Neutrophil (primary cell): Measurements from ENCODE around the gene VMO1.
A peak's percentile ranks its signal among the peaks of the same experiment; 100 is the strongest.

Experiments used
- H3K27ac ChIP-seq: fragments of 200-600 bp; sonication (generic); 2 replicates; pipeline ENCODE4 v1.5.1; 2016; ENCODE audit warnings: mild to moderate bottlenecking, moderate library complexity
- H3K27me3 ChIP-seq: fragments of 200-600 bp; sonication (generic); 2 replicates; pipeline ENCODE4 v1.6.0; 2016; ENCODE audit warnings: mild to moderate bottlenecking
- H3K36me3 ChIP-seq: fragments of 200-600 bp; sonication (generic); 2 replicates; pipeline ENCODE4 v1.5.1; 2017
- H3K4me1 ChIP-seq, 2 experiments: fragments of 200-600 bp in 1 of 2; sonication (generic) in 1 of 2; 1 replicate in 1 of 2; 2 replicates in 1 of 2; pipeline versions ENCODE4 v1.5.1 to v1.6.1; 2013 to 2016; ENCODE audit warnings: low read depth in 1 of 2, low read length in 1 of 2, mild to moderate bottlenecking in 1 of 2, moderate library complexity in 1 of 2; ENCODE audit not compliant: control insufficient read depth in 1 of 2, insufficient read depth in 1 of 2
- H3K4me3 ChIP-seq, 2 experiments: fragments of 200-600 bp in 1 of 2; sonication (generic) in 1 of 2; 1 replicate in 1 of 2; 2 replicates in 1 of 2; pipeline ENCODE4 v1.5.1; 2013 to 2016; ENCODE audit warnings: low read depth in 1 of 2, low read length in 1 of 2, mild to moderate bottlenecking in 1 of 2, moderate library complexity in 1 of 2
- H3K9me3 ChIP-seq: fragments of 200-600 bp; sonication (generic); 2 replicates; pipeline ENCODE4 v1.5.1; 2016
- TF ChIP-seq, protein P1 (sequence below): fragments of 200-600 bp; sonication (generic); IDR thresholded peaks from 2 replicates; pipeline ENCODE4 v1.5.1; 2016; ENCODE audit warnings: antibody characterized with exemption

The VMO1 gene

DNA sequence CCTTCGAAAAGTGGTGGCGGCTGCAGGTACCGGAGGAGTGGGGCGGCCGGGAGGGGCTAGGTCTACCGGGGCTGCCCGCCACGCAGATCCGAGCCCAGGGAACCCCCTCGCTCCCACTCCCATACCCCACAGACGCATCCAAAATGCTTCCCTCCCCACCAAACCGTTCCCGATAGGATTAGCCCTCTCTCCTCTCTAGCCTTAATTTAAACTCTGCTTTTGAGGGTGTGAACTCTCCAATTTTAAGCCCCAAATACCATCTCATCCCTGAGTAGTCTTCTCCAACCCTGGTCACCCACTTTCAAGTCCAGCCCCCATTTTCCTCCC, 46.2 kb downstream of the VMO1 start:
- Histone ChIP-seq H3K9me3 (no peaks in the 10 kb centered on the region), H3K27me3 (peaks cover 76% of the 10 kb centered on the region), H3K4me1 (peaks cover 39 to 44% of the 10 kb centered on the region in 2 experiments), H3K4me3 (peak overlapping the region; percentile 91), H3K36me3 (peaks cover 2% of the 10 kb centered on the region), H3K27ac (peak overlapping the region; percentile 93)
- TF ChIP-seq, protein P1, sequence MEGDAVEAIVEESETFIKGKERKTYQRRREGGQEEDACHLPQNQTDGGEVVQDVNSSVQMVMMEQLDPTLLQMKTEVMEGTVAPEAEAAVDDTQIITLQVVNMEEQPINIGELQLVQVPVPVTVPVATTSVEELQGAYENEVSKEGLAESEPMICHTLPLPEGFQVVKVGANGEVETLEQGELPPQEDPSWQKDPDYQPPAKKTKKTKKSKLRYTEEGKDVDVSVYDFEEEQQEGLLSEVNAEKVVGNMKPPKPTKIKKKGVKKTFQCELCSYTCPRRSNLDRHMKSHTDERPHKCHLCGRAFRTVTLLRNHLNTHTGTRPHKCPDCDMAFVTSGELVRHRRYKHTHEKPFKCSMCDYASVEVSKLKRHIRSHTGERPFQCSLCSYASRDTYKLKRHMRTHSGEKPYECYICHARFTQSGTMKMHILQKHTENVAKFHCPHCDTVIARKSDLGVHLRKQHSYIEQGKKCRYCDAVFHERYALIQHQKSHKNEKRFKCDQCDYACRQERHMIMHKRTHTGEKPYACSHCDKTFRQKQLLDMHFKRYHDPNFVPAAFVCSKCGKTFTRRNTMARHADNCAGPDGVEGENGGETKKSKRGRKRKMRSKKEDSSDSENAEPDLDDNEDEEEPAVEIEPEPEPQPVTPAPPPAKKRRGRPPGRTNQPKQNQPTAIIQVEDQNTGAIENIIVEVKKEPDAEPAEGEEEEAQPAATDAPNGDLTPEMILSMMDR, result no peak

DNA sequence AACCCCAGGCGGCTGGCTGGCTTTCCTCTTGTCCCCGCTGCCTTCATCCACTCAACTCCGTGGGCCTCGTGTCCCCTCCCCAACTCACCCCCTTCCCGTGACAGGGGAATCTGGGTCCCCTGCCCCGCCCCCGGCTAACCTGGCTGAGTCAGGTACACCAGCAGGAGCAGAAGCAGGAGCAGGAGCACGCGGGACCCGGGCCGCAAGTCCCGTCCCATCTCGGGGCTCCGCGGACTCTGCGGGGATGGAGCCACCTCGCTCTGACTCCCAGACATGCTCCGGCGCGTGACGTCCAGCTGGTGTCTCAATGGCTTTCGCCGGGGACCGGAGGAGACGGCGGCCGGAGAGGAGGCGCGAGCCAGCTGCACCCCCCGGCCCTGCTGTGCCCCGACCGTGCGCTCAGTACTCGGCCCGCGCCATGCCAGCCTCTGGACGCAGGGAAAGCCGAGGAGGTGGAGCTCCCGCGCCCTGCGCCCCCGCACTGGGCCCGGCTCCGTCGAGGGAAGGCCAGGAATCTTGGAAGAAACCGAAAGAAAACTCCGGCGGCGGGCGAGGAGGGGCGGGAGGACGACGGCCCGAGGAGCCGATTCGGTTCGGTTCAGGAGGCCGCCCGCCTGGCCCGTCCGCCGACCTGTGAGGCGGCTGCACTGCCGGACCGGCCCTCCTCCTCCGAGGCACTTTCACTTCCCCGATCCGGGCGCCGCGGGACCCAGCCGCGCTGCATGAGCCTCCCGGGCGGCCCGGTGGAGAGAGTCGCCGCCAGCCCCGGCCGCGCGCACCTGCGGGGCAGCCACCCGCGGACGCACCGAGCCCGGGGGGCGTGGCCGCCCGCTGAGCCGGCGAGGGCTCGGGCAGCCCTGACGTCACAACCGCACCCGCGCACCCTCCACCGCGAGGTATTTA, 46.8 kb downstream of the VMO1 start, which contains the start of the genes CXCL16 and ZMYND15:
CXCL16 (minus strand) TSS at position 807 of the 903 bp plus-strand sequence; CDS start at position 218, 589 bp downstream.
ZMYND15 (plus strand) TSS at position 712 of the 903 bp plus-strand sequence. CDS start 716 bp downstream, outside the sequence.
- Histone ChIP-seq H3K4me1 (peaks cover 45 to 50% of the 10 kb centered on the region in 2 experiments), H3K27me3 (peaks cover 70% of the 10 kb centered on the region)

DNA sequence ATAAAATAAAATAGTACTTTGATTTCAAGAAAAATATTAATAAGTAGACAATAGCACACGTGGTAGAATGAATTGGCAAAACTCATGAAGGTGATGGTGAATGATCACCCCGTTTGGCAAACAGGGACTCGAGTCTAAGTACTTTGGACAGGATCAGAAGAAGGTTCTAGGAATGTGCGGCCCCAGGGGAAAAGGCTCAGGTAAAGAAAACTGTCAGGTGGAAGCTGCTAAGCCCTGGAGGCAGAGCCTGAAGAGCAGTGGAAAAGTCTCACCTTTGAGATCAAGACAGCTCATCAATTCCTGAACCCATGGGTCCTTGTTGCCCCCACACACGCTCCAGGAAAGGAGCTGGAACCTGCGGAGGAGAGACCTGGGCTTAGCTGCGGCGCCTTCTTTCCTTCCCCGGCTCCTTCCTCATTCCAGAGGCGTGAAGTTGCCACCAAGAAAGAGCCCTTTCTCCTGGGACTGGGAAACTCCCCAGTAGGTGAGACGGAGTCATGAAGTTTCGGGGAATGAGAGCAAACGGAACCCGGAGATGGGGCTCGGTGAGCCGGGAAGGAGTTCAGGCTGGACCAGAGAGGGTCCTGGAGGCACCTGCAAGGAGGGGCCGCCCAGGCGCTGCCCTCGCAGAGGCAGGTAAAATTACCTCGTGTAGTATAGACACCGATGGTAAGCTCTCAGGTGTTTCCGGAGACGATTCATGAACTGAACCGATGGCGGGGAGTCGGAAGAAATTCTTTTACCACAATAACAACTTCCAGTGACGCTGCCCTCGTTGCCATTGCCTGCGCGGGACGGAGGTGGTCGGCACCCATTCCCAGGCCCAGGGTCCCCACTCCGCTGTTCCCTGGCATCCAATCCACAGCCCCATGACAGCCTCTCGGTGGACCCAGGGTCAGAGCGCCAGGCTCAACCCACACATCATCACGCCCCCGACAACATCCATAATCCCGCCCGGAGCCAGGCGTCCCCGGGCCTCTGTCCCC, 47.7 kb downstream of the VMO1 start:
- peak overlapping the region; percentile 93 for H3K27ac ChIP-seq
- H3K4me1 ChIP-seq, result peaks cover 55 to 60% of the 10 kb centered on the region in 2 experiments
- no peaks in the 10 kb centered on the region for H3K9me3 ChIP-seq
- peaks cover 60% of the 10 kb centered on the region for H3K27me3 ChIP-seq
- peak overlapping the region; percentile 91 for H3K4me3 ChIP-seq
- peaks cover 17% of the 10 kb centered on the region for H3K36me3 ChIP-seq
- TF ChIP-seq, protein P1, result no peak

More for the DNA sequence above, 46.8 kb downstream of the VMO1 start, which contains the start of the genes CXCL16 and ZMYND15:
- Histone ChIP-seq H3K4me3 (peak within 1 kb of the TSS; percentile 91), H3K36me3 (peaks cover 8% of the 10 kb centered on the region), H3K9me3 (no peaks in the 10 kb centered on the region), H3K27ac (peak within 1 kb of the TSS; percentile 93)
- TF ChIP-seq, protein P1, result peak; percentile 13

DNA sequence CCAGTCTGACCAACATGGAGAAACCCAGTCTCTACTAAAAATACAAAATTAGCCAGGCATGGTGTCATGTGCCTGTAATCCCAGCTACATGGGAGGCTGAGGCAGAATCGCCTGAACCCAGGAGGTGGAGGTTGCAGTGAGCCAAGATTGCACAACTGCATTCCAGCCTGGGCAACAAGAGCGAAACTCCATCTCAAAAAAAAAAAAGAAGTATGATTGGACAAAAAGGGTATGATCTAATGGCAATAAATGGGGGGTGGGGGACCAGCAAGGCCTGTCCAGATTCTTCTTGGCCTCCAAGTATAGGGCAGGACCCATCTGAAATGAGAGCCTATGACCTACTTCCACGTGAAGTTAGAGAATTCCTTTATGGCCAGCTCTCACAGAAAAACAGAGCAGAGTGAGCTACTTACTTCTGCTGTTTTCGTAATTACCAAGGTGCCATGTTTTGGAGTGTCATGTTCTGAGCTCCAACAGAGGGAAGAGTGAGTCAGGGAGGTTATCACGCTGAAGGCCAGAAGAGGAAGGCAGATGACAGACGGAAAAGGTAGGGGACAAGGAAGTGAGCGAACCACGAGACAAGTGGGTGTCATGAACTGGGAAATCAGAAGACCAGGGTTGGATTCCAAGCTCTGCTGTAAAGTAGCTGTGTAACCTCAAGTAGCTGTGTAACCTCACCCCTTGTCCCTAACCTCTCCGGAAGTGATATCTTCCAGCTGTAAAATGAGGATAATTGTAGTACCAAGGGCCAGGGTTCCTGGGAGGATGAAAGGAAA, 50.1 kb downstream of the VMO1 start:
- peak overlapping the region; percentile 94 for H3K27ac ChIP-seq
- peaks cover 78 to 80% of the 10 kb centered on the region in 2 experiments for H3K4me1 ChIP-seq
- peak overlapping the region; percentile 2 to 34 for H3K4me3 ChIP-seq
- TF ChIP-seq, protein P1, result peak; percentile 44
- H3K36me3 ChIP-seq, result peaks cover 17% of the 10 kb centered on the region
- H3K9me3 ChIP-seq, result no peaks in the 10 kb centered on the region
- H3K27me3 ChIP-seq, result peaks cover 39% of the 10 kb centered on the region
